ENCODE data around the gene TBC1D13. TPM values are rescaled to one million over a fixed set of nuclear protein-coding genes. Genes with fewer than 3 reads are reported as not detected.
A peak's percentile ranks its signal among the peaks of the same experiment; 100 is the strongest.

TBC1D13 gene
- 10 to 100 TPM; 14.4 to 17.5 (median 15.8) TPM for total RNA-seq
- polyA plus RNA-seq, result 10 to 100 TPM; 11.8 to 25.1 (median 15.3) TPM
- long read RNA-seq, donor 1, partial matches to known transcripts, result 0 of 9 reads
- long read RNA-seq, donor 1, other reads (novel, unspliced or antisense), result 7 of 9 reads
- long read RNA-seq, donor 2, transcript TBC1D13-202 (12 exons, 3,906 nt), result major isoform, 12 of 38 reads
- long read RNA-seq, donor 2, partial matches to known transcripts, result 22 of 38 reads
- long read RNA-seq, donor 2, other reads (novel, unspliced or antisense), result 4 of 38 reads

DNA sequence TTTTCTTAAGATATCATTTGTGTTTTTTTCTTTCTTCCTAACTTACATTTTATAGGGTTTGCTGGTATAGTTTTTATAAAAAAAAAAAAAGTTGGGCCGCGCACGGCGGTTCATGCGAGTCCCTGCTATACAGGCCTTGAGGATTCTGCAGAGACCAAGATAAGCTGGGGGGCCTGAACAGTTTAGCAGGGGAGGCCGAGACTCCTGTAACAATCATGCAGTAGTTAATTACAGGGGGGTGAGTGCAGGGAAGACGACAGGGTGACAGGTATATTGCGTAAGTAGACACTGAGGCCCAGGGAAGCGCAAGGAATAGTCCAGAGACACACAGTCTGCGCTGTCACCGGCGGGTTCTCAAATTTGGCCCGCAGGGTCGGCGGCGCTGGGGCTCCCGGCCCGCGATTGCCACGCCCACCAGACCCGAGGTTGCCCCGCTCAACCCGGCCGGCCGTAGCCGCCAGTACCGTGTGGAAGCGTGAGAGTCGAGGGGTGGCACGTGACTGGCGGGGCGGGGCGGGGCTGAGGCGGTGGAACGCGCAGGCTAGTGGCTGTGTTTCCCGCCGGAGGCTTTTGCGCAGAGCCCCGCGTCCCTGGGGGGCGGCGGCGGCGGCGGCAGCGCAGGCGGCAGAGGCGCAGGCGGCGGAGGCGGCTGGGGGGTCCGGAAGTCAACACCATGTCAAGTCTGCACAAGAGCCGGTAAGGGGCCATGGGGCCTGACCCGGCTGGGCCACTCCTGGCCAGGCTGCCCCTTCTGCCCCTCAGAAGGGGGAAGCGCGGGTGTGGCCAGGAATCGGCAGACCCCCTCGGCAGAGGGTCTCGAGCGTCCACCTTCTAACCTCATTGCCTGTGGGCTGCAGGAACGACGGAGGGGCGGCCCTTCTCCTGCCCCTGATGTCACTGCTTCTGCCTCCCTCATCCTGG lies at the start of gene TBC1D13:
Gene TBC1D13, plus strand, starts transcription at position 573 of the 921 bp plus-strand sequence. Its CDS starts 101 bp downstream, at position 674.
- Histone ChIP-seq H3K27ac (peak within 1 kb of the TSS; percentile 90), H3K4me1 (peaks cover 21% of the 10 kb centered on the region), H3K4me3 (peak within 1 kb of the TSS; percentile 98), H3K36me3 (ENCODE audit: insufficient read depth in 1 of 2, low read depth in 1 of 2) (peaks cover 0 to 33% of the 10 kb centered on the region in 2 donors), H3K9me3 (no peaks in the 10 kb centered on the region), H3K27me3 (ENCODE audit: insufficient read depth in 3 of 3, low read length in 2 of 3) (no peaks in the 10 kb centered on the region)
- peak; percentile 92 to 95 for DNase-seq
- no peak for TF ChIP-seq CTCF (IDR thresholded peaks at IDR 0.05)
- WGBS, 3 donors, result 8 to 12% (median 9%) methylated on average over 37 to 64 of the region's 64 CpGs
- ATAC-seq, result peak; percentile 94 to 97 (median 96)
- intact Hi-C loops (cut with DNase I), result loop anchor here in 1 of 2 donors (2.0 to 5.0 kb wide), 2 partner anchors 16 to 960 kb away; partner anchors contain the start of gene ZER1

DNA sequence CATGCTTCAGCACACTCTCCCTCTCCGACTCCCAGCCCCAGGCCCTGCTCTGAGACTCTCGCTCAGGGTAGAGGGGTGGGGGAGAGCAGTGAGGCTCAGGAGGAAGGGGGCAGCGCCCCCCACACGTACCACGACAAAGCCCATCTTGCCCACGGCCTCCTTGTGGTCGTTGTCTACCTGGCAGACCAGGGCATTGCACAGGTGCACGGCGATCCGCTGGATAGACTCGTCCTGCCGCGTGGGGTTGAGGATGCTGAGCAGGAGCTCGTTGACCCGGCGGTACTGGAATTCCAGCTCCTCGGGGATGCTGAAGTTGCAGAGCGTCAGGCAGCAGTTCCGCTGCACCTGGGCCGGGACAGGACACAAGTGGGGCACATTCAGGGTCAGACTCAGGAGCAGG lies 44.7 kb upstream of the TBC1D13 start:
- no peaks in the 10 kb centered on the region for H3K4me1 ChIP-seq
- WGBS, 3 donors, result 74 to 78% (median 77%) methylated on average over 20 of the region's 20 CpGs
- intact Hi-C loops (cut with DNase I), result no loop called here
- no peaks in the 10 kb centered on the region for H3K9me3 ChIP-seq
- H3K27ac ChIP-seq, result no peak overlapping the region
- no peaks in the 10 kb centered on the region for H3K27me3 ChIP-seq (ENCODE audit: insufficient read depth in 3 of 3, low read length in 2 of 3)
- DNase-seq (no peak), ATAC-seq (peak in 1 of 4 donors; percentile 26)
- peaks cover 0 to 66% of the 10 kb centered on the region in 2 donors for H3K36me3 ChIP-seq (ENCODE audit: insufficient read depth in 1 of 2, low read depth in 1 of 2)
- TF ChIP-seq CTCF (IDR thresholded peaks at IDR 0.05), result no peak
- H3K4me3 ChIP-seq, result no peak overlapping the region

GRCh38 chr9:128743421-128743820 lies 43.6 kb upstream of the TBC1D13 start:
- 97 to 100% (median 100%) methylated on average over 1 of the region's 1 CpG for WGBS, 3 donors
- peaks cover 0 to 69% of the 10 kb centered on the region in 2 donors for H3K36me3 ChIP-seq (ENCODE audit: insufficient read depth in 1 of 2, low read depth in 1 of 2)
- TF ChIP-seq CTCF (IDR thresholded peaks at IDR 0.05), result no peak

DNA sequence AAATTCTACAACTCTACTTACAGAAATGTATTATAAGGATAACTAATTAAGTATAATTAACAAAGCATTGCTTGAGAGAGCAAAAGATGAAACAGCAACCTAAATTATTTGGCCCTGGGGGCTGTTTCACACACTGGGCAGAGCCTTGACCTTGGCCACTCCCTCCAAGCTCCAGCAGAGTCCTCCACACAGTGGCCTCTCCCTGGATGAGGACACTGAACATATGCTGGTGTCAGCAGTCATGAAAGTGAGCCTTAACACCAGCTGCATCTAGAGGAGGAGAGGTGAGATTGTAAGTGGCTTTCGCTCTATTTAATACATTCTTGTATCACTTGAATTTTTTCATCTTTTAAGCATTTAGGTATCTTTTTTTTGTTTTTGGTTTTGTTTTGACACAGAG lies 39.8 kb upstream of the TBC1D13 start:
- no peak for ATAC-seq
- peaks cover 0 to 61% of the 10 kb centered on the region in 2 donors for H3K36me3 ChIP-seq (ENCODE audit: insufficient read depth in 1 of 2, low read depth in 1 of 2)
- intact Hi-C loops (cut with DNase I), result no loop called here

More at GRCh38 chr9:128743421-128743820, 43.6 kb upstream of the TBC1D13 start:
- no peak overlapping the region for H3K4me3 ChIP-seq
- intact Hi-C loops (cut with DNase I), result no loop called here
- DNase-seq, result no peak
- no peak for ATAC-seq
- H3K27ac ChIP-seq, result no peak overlapping the region
- H3K27me3 ChIP-seq (ENCODE audit: insufficient read depth in 3 of 3, low read length in 2 of 3), result no peaks in the 10 kb centered on the region
- H3K4me1 ChIP-seq, result no peaks in the 10 kb centered on the region
- no peaks in the 10 kb centered on the region for H3K9me3 ChIP-seq

More for the DNA sequence above, 39.8 kb upstream of the TBC1D13 start:
- WGBS, 3 donors, result 95 to 100% (median 98%) methylated on average over 1 of the region's 1 CpG
- DNase-seq, result no peak
- no peaks in the 10 kb centered on the region for H3K4me1 ChIP-seq
- no peak overlapping the region for H3K4me3 ChIP-seq
- TF ChIP-seq CTCF (IDR thresholded peaks at IDR 0.05), result no peak
- no peaks in the 10 kb centered on the region for H3K9me3 ChIP-seq
- H3K27ac ChIP-seq, result no peak overlapping the region
- no peaks in the 10 kb centered on the region for H3K27me3 ChIP-seq (ENCODE audit: insufficient read depth in 3 of 3, low read length in 2 of 3)
